NOMO-1 (cell line): ENCODE results near the gene RSAD2.
"Not testable (repeated sequence)": the region's sequence is repeated elsewhere in the genome, so short reads cannot be mapped to it uniquely, and the experiment has no call there.

ENCODE experiments used
- DNase-seq, 2 experiments: peaks; one replicate each; lab custom pipeline; 2025; ENCODE audit not compliant: unreplicated experiment in 2 of 2; lab: John Stamatoyannopoulos, UW

Gene RSAD2

GRCh38 chr2:6896930-6897759 is 19.6 kb downstream of the RSAD2 start:
- peak in 1 of 2 experiments; percentile 3 for DNase-seq

GRCh38 chr2:6902581-6902980 is 25.0 kb downstream of the RSAD2 start:
- DNase-seq = not testable (repeated sequence)

- no peak for DNase-seq
Measured at GRCh38 chr2:6905668-6906067, 28.1 kb downstream of the RSAD2 start.

GRCh38 chr2:6906165-6906741 is 28.7 kb downstream of the RSAD2 start:
- DNase-seq = no peak

- DNase-seq = no peak
Measured at GRCh38 chr2:6908291-6908690, 30.7 kb downstream of the RSAD2 start.

- peak; percentile 41 to 77 for DNase-seq
Measured at GRCh38 chr2:6909431-6910385, 32.1 kb downstream of the RSAD2 start.

GRCh38 chr2:6911721-6912120 is 34.1 kb downstream of the RSAD2 start:
- no peak for DNase-seq

- DNase-seq = no peak
Measured at GRCh38 chr2:6913415-6914157, 36.0 kb downstream of the RSAD2 start.

- no peak for DNase-seq
Measured at GRCh38 chr2:6914828-6915227, 37.3 kb downstream of the RSAD2 start.

- DNase-seq = no peak
Measured at GRCh38 chr2:6915399-6915798, 37.8 kb downstream of the RSAD2 start.

GRCh38 chr2:6916224-6916623 is 38.6 kb downstream of the RSAD2 start:
- no peak for DNase-seq

GRCh38 chr2:6916736-6917070 is 39.1 kb downstream of the RSAD2 start:
- no peak for DNase-seq

- peak; percentile 38 to 64 for DNase-seq
Measured at GRCh38 chr2:6917071-6917760, 39.6 kb downstream of the RSAD2 start, which contains the start of gene RNF144A. RNF144A (plus strand) TSS chr2:6917412; CDS start chr2:6996927, 79,515 bp downstream.

GRCh38 chr2:6917761-6918421 is 40.3 kb downstream of the RSAD2 start:
- no peak for DNase-seq

GRCh38 chr2:6919901-6920742 is 42.5 kb downstream of the RSAD2 start:
- no peak for DNase-seq

GRCh38 chr2:6920743-6921064 is 43.1 kb downstream of the RSAD2 start:
- no peak for DNase-seq

- DNase-seq = no peak
Measured at GRCh38 chr2:6921321-6921922, 43.8 kb downstream of the RSAD2 start.

- DNase-seq = no peak
Measured at GRCh38 chr2:6922201-6922656, 44.7 kb downstream of the RSAD2 start.
